Left lobe of liver (tissue), 2 donors: Measurements from ENCODE around the gene MS4A2. TPM values are rescaled to one million over a fixed set of nuclear protein-coding genes. Genes with fewer than 3 reads are reported as not detected.
"Not testable (repeated sequence)": the region's sequence is repeated elsewhere in the genome, so short reads cannot be mapped to it uniquely, and the experiment has no call there.

ENCODE experiments used
- ATAC-seq: fragments of 200-7000 bp; cut with Tn5 transposase; one replicate; pipeline ENCODE4 v1.9.1; 2020; ENCODE audit warnings: mild to moderate bottlenecking, moderate library complexity
- DNase-seq: peaks from one replicate; pipeline ENCODE4 v3.0.0-alpha.2; 2020; ENCODE audit warnings: low spot score
- total RNA-seq: library from RNA; stranded (reverse); gene quantifications from one replicate; pipeline ENCODE4 v1.2.1, GENCODE V29; 2021
- donor health status: DM: no; HTN: no; CAD: no; lungs with moderate emphysema.
- donor health status: DM: no; HTN: yes; CAD: no.

MS4A2 gene
- total RNA-seq, 1 donor from 2014 or later, result 0.15 TPM

- no peak for DNase-seq
- no peak for ATAC-seq
Observed at GRCh38 chr11:60100516-60100915, 12.1 kb downstream of the MS4A2 start.

- DNase-seq, ATAC-seq: not testable (repeated sequence)
Observed at GRCh38 chr11:60101368-60101767, 12.9 kb downstream of the MS4A2 start.

- not testable (repeated sequence) for DNase-seq, ATAC-seq
Observed at GRCh38 chr11:60104471-60105115, 16.1 kb downstream of the MS4A2 start.

- ATAC-seq, DNase-seq: not testable (repeated sequence)
Observed at GRCh38 chr11:60108631-60109030, 20.2 kb downstream of the MS4A2 start.

- DNase-seq (no peak), ATAC-seq (no peak)
Observed at GRCh38 chr11:60111793-60112192, 23.3 kb downstream of the MS4A2 start.

- no peak for ATAC-seq
- DNase-seq, result no peak
Observed at GRCh38 chr11:60116996-60117790, 28.7 kb downstream of the MS4A2 start.

GRCh38 chr11:60118338-60118737 lies 29.9 kb downstream of the MS4A2 start:
- ATAC-seq, result no peak

GRCh38 chr11:60119710-60120109 lies 31.2 kb downstream of the MS4A2 start:
- ATAC-seq, result no peak
- no peak for DNase-seq

More at GRCh38 chr11:60118338-60118737, 29.9 kb downstream of the MS4A2 start:
- no peak for DNase-seq

GRCh38 chr11:60121264-60121663 lies 32.8 kb downstream of the MS4A2 start:
- DNase-seq, result no peak
- no peak for ATAC-seq

GRCh38 chr11:60122414-60123036 lies 34.1 kb downstream of the MS4A2 start:
- DNase-seq (no peak), ATAC-seq (no peak)

GRCh38 chr11:60124802-60125432 lies 36.5 kb downstream of the MS4A2 start:
- DNase-seq, result no peak
- ATAC-seq, result peak; percentile 28

GRCh38 chr11:60125956-60126585 lies 37.6 kb downstream of the MS4A2 start:
- ATAC-seq (no peak), DNase-seq (no peak)

- DNase-seq (no peak), ATAC-seq (no peak)
Observed at GRCh38 chr11:60127311-60127811, 38.9 kb downstream of the MS4A2 start.

- no peak for ATAC-seq
- DNase-seq, result no peak
Observed at GRCh38 chr11:60128376-60128775, 39.9 kb downstream of the MS4A2 start.

GRCh38 chr11:60128866-60129265 lies 40.4 kb downstream of the MS4A2 start:
- DNase-seq, ATAC-seq: not testable (repeated sequence)

- ATAC-seq (no peak), DNase-seq (no peak)
Observed at GRCh38 chr11:60129853-60130252, 41.4 kb downstream of the MS4A2 start.

- DNase-seq (no peak), ATAC-seq (peak; percentile 91)
Observed at GRCh38 chr11:60130496-60130895, 42.0 kb downstream of the MS4A2 start.

GRCh38 chr11:60131912-60132311 lies 43.4 kb downstream of the MS4A2 start:
- ATAC-seq (no peak), DNase-seq (no peak)

GRCh38 chr11:60133917-60134316 lies 45.5 kb downstream of the MS4A2 start:
- ATAC-seq, result no peak
- DNase-seq, result no peak

GRCh38 chr11:60143768-60144167 lies 55.3 kb downstream of the MS4A2 start:
- no peak for DNase-seq
- no peak for ATAC-seq

GRCh38 chr11:60145677-60146076 lies 57.2 kb downstream of the MS4A2 start:
- DNase-seq (no peak), ATAC-seq (no peak)
